Activated CD4-positive, CD25-positive, alpha-beta regulatory T cell (primary cell): ENCODE results near the gene CHST11.
A peak's percentile ranks its signal among the peaks of the same experiment; 100 is the strongest.

Experiments used
- DNase-seq, 4 experiments: peaks; one replicate each; lab custom pipeline; 2025; lab: John Stamatoyannopoulos, UW

CHST11 gene

DNA sequence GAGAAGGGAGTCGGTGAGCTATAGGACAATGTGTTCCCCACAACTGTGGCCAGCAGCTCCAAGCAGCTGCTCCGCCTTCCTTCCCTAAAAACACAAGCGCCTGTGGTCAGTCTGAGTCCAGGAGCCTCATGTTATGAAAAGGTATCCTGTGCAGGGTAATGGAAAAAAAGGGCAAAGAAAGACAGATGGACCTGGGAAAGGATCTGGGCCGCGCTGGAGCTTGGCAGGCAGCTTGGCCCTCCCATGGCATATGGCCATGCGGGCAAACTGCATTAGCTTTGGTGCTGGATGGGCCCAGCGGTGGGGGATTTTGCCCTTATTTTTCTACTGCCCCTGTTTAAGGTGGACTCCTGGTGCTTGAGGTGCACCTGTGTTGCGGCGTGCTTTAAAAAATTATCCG lies 23.7 kb upstream of the CHST11 start:
- DNase-seq = no peak

GRCh38 chr12:104434129-104434528 lies 22.6 kb upstream of the CHST11 start:
- DNase-seq = no peak

DNA sequence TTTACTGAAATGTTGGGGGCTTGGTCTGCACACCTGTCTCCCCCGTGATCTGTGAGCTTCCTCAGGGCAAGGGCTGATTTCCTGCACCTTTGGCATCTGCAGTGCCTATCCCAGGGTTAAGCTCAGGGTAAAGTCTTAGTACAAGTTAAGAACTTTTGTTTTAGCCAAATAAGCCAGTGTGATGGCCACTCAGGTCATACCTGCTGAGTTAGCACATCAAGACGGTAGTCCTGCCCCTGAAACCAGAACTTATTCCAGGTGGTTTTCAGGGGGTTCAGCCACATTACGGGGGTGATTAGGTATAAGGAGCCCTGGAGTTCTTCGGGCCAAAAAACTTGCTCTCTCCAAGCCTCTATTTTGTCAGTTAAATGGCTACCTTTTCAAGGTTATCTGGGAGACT lies 21.6 kb upstream of the CHST11 start:
- DNase-seq = no peak

- DNase-seq = no peak
Measured at GRCh38 chr12:104435765-104436164, 21.0 kb upstream of the CHST11 start.

DNA sequence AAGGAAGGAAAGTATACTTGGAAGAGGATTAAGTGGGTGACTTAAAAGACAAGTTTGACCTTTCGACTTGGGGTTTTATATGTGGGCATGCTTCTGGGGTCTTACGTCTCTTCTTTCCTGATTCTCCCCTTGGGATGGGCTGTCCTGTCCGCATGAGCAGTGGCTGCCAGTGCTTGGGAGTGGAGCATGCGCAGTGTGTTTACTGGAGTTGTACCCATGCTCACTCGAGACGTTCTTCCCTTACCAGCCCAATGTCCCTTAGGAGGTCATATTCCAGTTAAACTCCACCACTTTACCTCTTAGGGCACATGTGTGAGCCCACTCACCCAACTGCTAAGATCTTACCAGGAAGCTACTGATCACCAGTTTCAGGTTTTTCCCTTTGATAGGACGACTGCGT lies 20.0 kb upstream of the CHST11 start:
- no peak for DNase-seq

DNA sequence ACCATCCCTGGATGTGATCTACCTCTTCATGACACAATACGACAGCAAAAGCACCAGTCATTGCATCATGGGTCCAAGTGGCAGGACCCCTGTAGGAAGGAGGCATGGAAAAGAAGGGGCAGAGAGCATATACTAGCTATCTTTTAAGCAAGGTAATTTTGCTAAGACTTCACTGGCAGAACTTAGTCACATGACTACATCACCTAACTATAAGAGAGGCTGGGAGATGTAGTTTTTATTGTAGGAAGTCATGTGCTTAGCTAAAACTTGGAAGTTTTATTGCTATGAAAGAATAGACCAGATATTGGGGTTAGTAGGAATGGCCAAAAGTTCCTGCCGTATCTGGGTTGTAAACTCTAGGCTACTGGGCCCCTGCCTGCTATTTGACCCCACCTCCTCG lies 18.6 kb upstream of the CHST11 start:
- no peak for DNase-seq

- DNase-seq = no peak
Measured at GRCh38 chr12:104439137-104439536, 17.6 kb upstream of the CHST11 start.

DNA sequence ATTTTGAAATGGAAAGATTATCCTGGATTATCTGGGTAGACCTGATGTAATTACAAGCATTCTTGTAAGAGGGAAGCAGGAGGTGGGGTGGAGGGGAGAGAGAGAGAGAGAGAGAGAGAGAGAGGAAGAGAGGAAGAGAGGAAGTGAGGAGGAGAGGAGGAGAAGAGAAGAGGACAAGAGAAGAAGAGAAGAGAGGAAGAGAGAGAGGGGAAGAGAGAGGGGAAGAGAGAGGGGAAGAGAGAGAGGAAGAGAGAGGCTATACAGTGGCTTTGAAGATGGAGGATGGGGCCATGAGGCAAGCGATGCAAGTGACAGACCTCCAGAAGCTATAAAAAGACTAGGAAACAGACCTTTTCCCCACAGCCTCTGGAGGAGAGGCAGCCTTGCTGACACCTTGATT lies 13.7 kb upstream of the CHST11 start:
- DNase-seq = no peak

GRCh38 chr12:104446646-104447421 lies 9.9 kb upstream of the CHST11 start:
- DNase-seq = no peak

DNA sequence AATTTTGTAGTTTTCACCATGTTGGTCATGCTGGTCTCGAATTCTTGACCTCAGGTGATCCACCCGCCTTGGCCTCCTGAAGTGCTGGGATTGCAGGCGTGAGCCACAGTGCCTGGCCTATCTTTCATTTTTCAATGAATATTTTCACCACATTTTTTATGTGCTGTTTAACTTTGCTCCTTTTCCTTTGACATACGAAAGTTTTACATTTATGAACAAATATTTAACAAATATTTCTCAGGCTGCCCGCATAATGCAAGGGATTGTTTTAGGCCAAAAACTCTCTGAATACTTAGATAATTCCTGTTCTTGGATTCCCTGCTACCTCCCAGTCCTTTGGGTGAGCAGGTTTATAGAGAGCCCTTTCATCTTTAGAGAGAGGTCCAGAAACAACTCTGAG lies 8.7 kb upstream of the CHST11 start:
- DNase-seq = no peak

- DNase-seq = no peak
Measured at GRCh38 chr12:104448451-104448850, 8.3 kb upstream of the CHST11 start.

- DNase-seq = no peak
Measured at GRCh38 chr12:104450700-104451099, 6.0 kb upstream of the CHST11 start.

DNA sequence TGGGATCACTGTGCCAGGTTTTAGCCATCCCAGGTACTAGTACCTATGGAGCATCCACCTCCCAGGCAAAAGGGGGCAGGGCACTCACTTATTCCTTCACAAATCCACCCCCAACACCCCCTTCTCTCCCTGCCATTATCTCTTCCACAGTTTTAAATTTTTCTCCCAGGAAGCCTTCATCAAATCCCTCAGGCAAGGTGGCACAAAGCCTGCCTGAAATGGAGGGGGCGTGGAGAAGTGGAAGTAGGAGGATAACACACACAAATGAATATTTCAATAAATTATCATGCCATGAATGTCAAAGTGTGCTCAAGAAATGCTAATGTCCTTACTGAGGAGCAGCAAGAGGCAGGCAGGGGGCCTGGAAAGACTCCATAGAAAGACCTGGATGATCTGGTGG lies 4.7 kb upstream of the CHST11 start:
- no peak for DNase-seq

DNA sequence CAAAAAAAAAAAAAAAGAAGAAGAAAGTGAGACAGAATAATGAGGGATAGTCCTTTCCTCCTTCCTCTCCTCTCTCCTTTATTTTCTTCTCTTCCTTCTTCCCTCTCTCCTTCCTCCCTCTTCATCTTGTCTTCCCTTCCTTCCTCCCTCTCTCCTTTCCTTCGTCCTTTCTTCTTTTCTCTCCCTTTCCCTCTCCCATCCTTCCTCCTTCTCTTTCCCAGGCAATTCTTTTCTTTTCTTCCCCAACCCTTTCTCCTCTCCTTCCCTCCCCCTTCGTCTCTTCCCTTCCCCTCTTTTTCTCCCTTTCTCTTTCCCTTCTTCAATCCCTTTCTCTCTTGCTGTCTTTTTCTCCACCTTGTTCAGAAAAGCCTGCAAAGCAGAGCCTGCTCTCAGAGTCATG lies 3.6 kb upstream of the CHST11 start:
- no peak for DNase-seq

GRCh38 chr12:104454997-104455396 lies 1.8 kb upstream of the CHST11 start:
- DNase-seq = no peak

DNA sequence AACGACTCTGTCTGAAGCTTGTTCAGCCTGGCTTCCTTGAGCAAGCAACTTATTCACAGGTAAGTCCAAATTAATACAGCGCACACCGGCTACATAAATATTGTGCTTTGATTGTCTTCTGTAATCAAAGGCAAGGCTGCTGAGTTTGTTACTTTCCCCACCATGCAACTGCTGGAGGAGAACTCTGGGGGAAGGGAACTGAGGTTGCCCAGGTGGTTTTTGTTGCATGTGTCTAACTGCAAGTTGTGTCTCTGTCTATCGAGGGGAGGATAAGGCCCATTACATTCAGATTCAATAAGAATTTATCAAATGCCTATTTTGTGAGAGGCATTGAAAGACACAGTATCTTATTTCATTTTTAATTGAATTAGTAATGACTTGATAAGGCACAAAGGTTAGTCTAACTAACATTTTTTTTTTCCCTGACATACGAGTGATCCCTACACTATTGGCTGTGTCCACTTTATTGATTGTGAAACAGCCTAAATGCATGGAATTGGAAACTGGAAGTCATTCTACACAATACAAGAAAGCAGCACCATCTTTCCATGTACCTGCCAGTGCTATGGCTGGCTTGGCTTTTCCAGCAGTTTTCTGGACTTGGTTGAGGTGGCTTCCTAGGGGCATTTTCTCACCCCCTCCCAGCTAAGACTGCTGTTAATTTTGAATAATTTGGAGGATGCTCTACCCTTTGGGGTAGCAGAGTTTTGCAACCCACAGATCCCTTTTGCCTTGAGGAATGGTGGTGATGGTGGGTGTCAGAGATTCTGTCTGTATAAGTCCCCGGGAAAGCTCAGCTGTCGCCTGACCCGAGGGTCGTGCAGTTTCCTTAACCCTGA lies 951 bp upstream of the CHST11 start:
- DNase-seq = no peak

- DNase-seq = peak in 3 of 4 experiments; percentile 8 to 45 (median 34)
Measured at GRCh38 chr12:104456950-104457745, 400 bp downstream of the CHST11 start.

GRCh38 chr12:104457746-104458693 lies 1.3 kb downstream of the CHST11 start:
- DNase-seq = peak in 3 of 4 experiments; percentile 18 to 46 (median 38)

GRCh38 chr12:104458694-104459367 lies 2.1 kb downstream of the CHST11 start:
- no peak for DNase-seq

GRCh38 chr12:104459368-104459909 lies 2.7 kb downstream of the CHST11 start:
- no peak for DNase-seq
